Activated naive CD8-positive, alpha-beta T cell treated with anti-CD3 and anti-CD28 coated beads, Interleukin-2, amount 50 U/mL, for 24 hours (primary cell): ENCODE measurements around the gene PNMT.

Experiments
- ATAC-seq: fragments of 150-1000 bp; cut with Tn5 transposase; one replicate; pipeline ENCODE4 v1.10.0; 2021
- DNase-seq: peaks from one replicate; pipeline ENCODE4 v3.0.0; 2021
- H3K27ac Mint-ChIP-seq: one replicate; pipeline ENCODE4 v1.8.0; 2021; ENCODE audit warnings: mild to moderate bottlenecking, mixed read lengths
- H3K27me3 Mint-ChIP-seq: one replicate; pipeline ENCODE4 v1.8.0; 2021; ENCODE audit warnings: mixed read lengths
- H3K36me3 Mint-ChIP-seq: one replicate; pipeline ENCODE4 v1.8.0; 2021; ENCODE audit warnings: low read depth, mixed read lengths
- H3K4me1 Mint-ChIP-seq: one replicate; pipeline ENCODE4 v1.8.0; 2021; ENCODE audit warnings: mixed read lengths
- H3K4me3 Mint-ChIP-seq: one replicate; pipeline ENCODE4 v1.8.0; 2021; ENCODE audit warnings: mild to moderate bottlenecking, moderate library complexity, mixed read lengths
- H3K9me3 Mint-ChIP-seq: one replicate; pipeline ENCODE4 v1.8.0; 2021; ENCODE audit warnings: mixed read lengths

The PNMT gene

GRCh38 chr17:39658760-39659159 is 9.5 kb upstream of the PNMT start:
- DNase-seq (no peak), ATAC-seq (no peak)
- Mint-ChIP-seq H3K27me3 (no peaks in the 10 kb centered on the region), H3K4me1 (peaks cover 22% of the 10 kb centered on the region), H3K4me3 (no peak overlapping the region), H3K36me3 (peaks cover 7% of the 10 kb centered on the region), H3K9me3 (no peaks in the 10 kb centered on the region), H3K27ac (no peak overlapping the region)

- no peak overlapping the region for H3K4me3 Mint-ChIP-seq
- H3K27me3 Mint-ChIP-seq = no peaks in the 10 kb centered on the region
- peak overlapping the region; percentile 49 for H3K27ac Mint-ChIP-seq
- peaks cover 5% of the 10 kb centered on the region for H3K36me3 Mint-ChIP-seq
- H3K4me1 Mint-ChIP-seq = peaks cover 24% of the 10 kb centered on the region
- no peak for ATAC-seq
- no peaks in the 10 kb centered on the region for H3K9me3 Mint-ChIP-seq
- no peak for DNase-seq
These were observed 8.8 kb upstream of the PNMT start for GRCh38 chr17:39659279-39660010.

GRCh38 chr17:39660011-39660360 is 8.3 kb upstream of the PNMT start:
- Mint-ChIP-seq H3K4me3 (no peak overlapping the region), H3K9me3 (no peaks in the 10 kb centered on the region), H3K4me1 (peaks cover 24% of the 10 kb centered on the region), H3K27me3 (no peaks in the 10 kb centered on the region), H3K36me3 (peaks cover 5% of the 10 kb centered on the region), H3K27ac (peak overlapping the region; percentile 14)
- no peak for DNase-seq
- no peak for ATAC-seq

- Mint-ChIP-seq H3K36me3 (peaks cover under 1% of the 10 kb centered on the region), H3K27ac (no peak overlapping the region), H3K27me3 (peaks cover 1% of the 10 kb centered on the region), H3K4me1 (peaks cover 22% of the 10 kb centered on the region), H3K4me3 (no peak overlapping the region), H3K9me3 (no peaks in the 10 kb centered on the region)
- ATAC-seq (no peak), DNase-seq (no peak)
These were observed 7.6 kb upstream of the PNMT start for GRCh38 chr17:39660397-39661385.

- no peaks in the 10 kb centered on the region for H3K36me3 Mint-ChIP-seq
- H3K9me3 Mint-ChIP-seq = no peaks in the 10 kb centered on the region
- no peak overlapping the region for H3K4me3 Mint-ChIP-seq
- peaks cover 11% of the 10 kb centered on the region for H3K27me3 Mint-ChIP-seq
- DNase-seq (no peak), ATAC-seq (no peak)
- peaks cover 24% of the 10 kb centered on the region for H3K4me1 Mint-ChIP-seq
- no peak overlapping the region for H3K27ac Mint-ChIP-seq
These were observed 6.3 kb upstream of the PNMT start for GRCh38 chr17:39661744-39662541.

- no peaks in the 10 kb centered on the region for H3K36me3 Mint-ChIP-seq
- DNase-seq = no peak
- H3K9me3 Mint-ChIP-seq = no peaks in the 10 kb centered on the region
- peaks cover 13% of the 10 kb centered on the region for H3K27me3 Mint-ChIP-seq
- no peak overlapping the region for H3K4me3 Mint-ChIP-seq
- no peak for ATAC-seq
- peaks cover 24% of the 10 kb centered on the region for H3K4me1 Mint-ChIP-seq
- no peak overlapping the region for H3K27ac Mint-ChIP-seq
These were observed 5.5 kb upstream of the PNMT start for GRCh38 chr17:39662551-39663339.

GRCh38 chr17:39663340-39663687 is 4.9 kb upstream of the PNMT start:
- Mint-ChIP-seq H3K4me3 (no peak overlapping the region), H3K4me1 (peaks cover 22% of the 10 kb centered on the region), H3K27ac (no peak overlapping the region), H3K27me3 (peaks cover 13% of the 10 kb centered on the region), H3K36me3 (no peaks in the 10 kb centered on the region), H3K9me3 (no peaks in the 10 kb centered on the region)
- ATAC-seq (no peak), DNase-seq (no peak)

- Mint-ChIP-seq H3K27me3 (peaks cover 17% of the 10 kb centered on the region), H3K36me3 (no peaks in the 10 kb centered on the region), H3K27ac (no peak overlapping the region), H3K4me1 (peaks cover 20% of the 10 kb centered on the region), H3K4me3 (no peak overlapping the region), H3K9me3 (no peaks in the 10 kb centered on the region)
- ATAC-seq (no peak), DNase-seq (no peak)
These were observed 4.3 kb upstream of the PNMT start for GRCh38 chr17:39663688-39664580.

GRCh38 chr17:39664581-39665561 is 3.4 kb upstream of the PNMT start, which contains the start of gene TCAP:
Gene TCAP (plus strand): TSS chr17:39665349. CDS start chr17:39665360, 11 bp downstream.
- Mint-ChIP-seq H3K36me3 (no peaks in the 10 kb centered on the region), H3K9me3 (no peaks in the 10 kb centered on the region), H3K27ac (no peak within 1 kb of the TSS), H3K4me3 (no peak within 1 kb of the TSS), H3K4me1 (peaks cover 12% of the 10 kb centered on the region), H3K27me3 (peaks cover 19% of the 10 kb centered on the region)
- ATAC-seq (no peak), DNase-seq (no peak)

- no peaks in the 10 kb centered on the region for H3K36me3 Mint-ChIP-seq
- peaks cover 10% of the 10 kb centered on the region for H3K4me1 Mint-ChIP-seq
- H3K9me3 Mint-ChIP-seq = no peaks in the 10 kb centered on the region
- ATAC-seq (no peak), DNase-seq (no peak)
- H3K27me3 Mint-ChIP-seq = peaks cover 20% of the 10 kb centered on the region
- H3K4me3 Mint-ChIP-seq = no peak overlapping the region
- no peak overlapping the region for H3K27ac Mint-ChIP-seq
These were observed 2.5 kb upstream of the PNMT start for GRCh38 chr17:39665642-39666224.

GRCh38 chr17:39666231-39666600 is 2.0 kb upstream of the PNMT start:
- H3K4me3 Mint-ChIP-seq = no peak overlapping the region
- no peaks in the 10 kb centered on the region for H3K36me3 Mint-ChIP-seq

GRCh38 chr17:39666601-39667261 is 1.5 kb upstream of the PNMT start:
- peaks cover 20% of the 10 kb centered on the region for H3K27me3 Mint-ChIP-seq
- H3K36me3 Mint-ChIP-seq = no peaks in the 10 kb centered on the region
- H3K4me3 Mint-ChIP-seq = no peak overlapping the region
- H3K9me3 Mint-ChIP-seq = no peaks in the 10 kb centered on the region
- ATAC-seq (no peak), DNase-seq (no peak)
- no peak overlapping the region for H3K27ac Mint-ChIP-seq
- peaks cover 11% of the 10 kb centered on the region for H3K4me1 Mint-ChIP-seq

More at GRCh38 chr17:39666231-39666600, 2.0 kb upstream of the PNMT start:
- Mint-ChIP-seq H3K4me1 (peaks cover 10% of the 10 kb centered on the region), H3K27ac (no peak overlapping the region), H3K9me3 (no peaks in the 10 kb centered on the region), H3K27me3 (peaks cover 20% of the 10 kb centered on the region)
- no peak for DNase-seq
- no peak for ATAC-seq
